HepG2 (cell line): ENCODE measurements around the gene NSMCE1. TPM values are rescaled to one million over a fixed set of nuclear protein-coding genes. Genes with fewer than 3 reads are reported as not detected.

Experiments used
- CCAR2 ChIP-seq: fragments of 200-400 bp; formaldehyde crosslinking; optimal IDR thresholded peaks from 2 replicates; pipeline ENCODE3; 2018; ENCODE audit warnings: low read depth, mild to moderate bottlenecking, low read length, moderate library complexity
- CHD4 ChIP-seq: fragments of 200-600 bp; sonication (generic); IDR thresholded peaks from 2 replicates; pipeline ENCODE4 v1.7.0; 2017; ENCODE audit warnings: mild to moderate bottlenecking, low read length, borderline replicate concordance
- ISL2 ChIP-seq: sonication (generic); formaldehyde crosslinking; IDR thresholded peaks from 2 replicates; pipeline ENCODE4 v1.5.0; 2020; ENCODE audit warnings: missing genetic modification reagents
- KDM6A ChIP-seq: IDR thresholded peaks from 2 replicates; pipeline ENCODE4 v1.6.1; 2016; ENCODE audit warnings: low read depth
- MAF1 ChIP-seq: sonication (generic); formaldehyde crosslinking; IDR thresholded peaks from 2 replicates; pipeline ENCODE4 v1.5.0; 2020; ENCODE audit warnings: missing genetic modification reagents, borderline replicate concordance
- MAFF ChIP-seq: IDR thresholded peaks from 2 replicates; pipeline ENCODE4 v1.6.1; 2011; ENCODE audit warnings: low read depth, low read length, improper control_type of control experiment
- NFE2L2 ChIP-seq: fragments of 150-350 bp; IDR thresholded peaks from 2 replicates; pipeline ENCODE4 v1.6.1; 2014; ENCODE audit warnings: low read length
- NR3C1 ChIP-seq: sonication (generic); formaldehyde crosslinking; IDR thresholded peaks from 2 replicates; pipeline ENCODE4 v1.4.0; 2020; ENCODE audit warnings: missing genetic modification reagents
- PHF5A ChIP-seq: IDR thresholded peaks from one replicate; pipeline ENCODE4 v1.6.1; 2018; ENCODE audit warnings: low read depth, missing genetic modification reagents; ENCODE audit not compliant: unreplicated experiment
- SMAD1 ChIP-seq: sonication (generic); formaldehyde crosslinking; IDR thresholded peaks from 2 replicates; pipeline ENCODE4 v1.4.0; 2020; ENCODE audit warnings: missing genetic modification reagents, low read depth, mild to moderate bottlenecking, borderline replicate concordance
- TAF1 ChIP-seq: sonication (generic); formaldehyde crosslinking; IDR thresholded peaks from 2 replicates; pipeline ENCODE4 v1.4.0; 2020; ENCODE audit warnings: missing genetic modification reagents
- ZBTB4 ChIP-seq: sonication (generic); formaldehyde crosslinking; IDR thresholded peaks from 2 replicates; pipeline ENCODE4 v1.4.0; 2020; ENCODE audit warnings: missing genetic modification reagents, mild to moderate bottlenecking, borderline replicate concordance
- ZFP82 ChIP-seq: sonication (generic); formaldehyde crosslinking; IDR thresholded peaks from 2 replicates; pipeline ENCODE4 v1.5.1; 2020; ENCODE audit warnings: mild to moderate bottlenecking, missing genetic modification reagents, borderline replicate concordance
- ZNF674 ChIP-seq: sonication (generic); formaldehyde crosslinking; IDR thresholded peaks from 2 replicates; pipeline ENCODE4 v1.5.0; 2020; ENCODE audit warnings: low read depth, mild to moderate bottlenecking, missing genetic modification reagents
- ZSCAN31 ChIP-seq: sonication (generic); formaldehyde crosslinking; IDR thresholded peaks from 2 replicates; pipeline ENCODE4 v1.5.0; 2020; ENCODE audit warnings: low read depth, mild to moderate bottlenecking, missing genetic modification reagents
- polyA plus RNA-seq, 8 experiments: library from polyadenylated mRNA; depleted of rRNA in 3 of 8; stranded (reverse) in 7 of 8; unstranded in 1 of 8; fragments of >200 nt; fragmentation: Illumina TruSeq in 4 of 8; extraction: Trizol in 4 of 8; gene quantifications; 2 replicates each; pipeline versions ENCODE4 v1.2.1 to v1.2.3, GENCODE V29; 2011 to 2016; ENCODE audit warnings: low read depth in 4 of 8, missing spikeins in 1 of 8, mixed read lengths in 1 of 8; ENCODE audit not compliant: insufficient read depth in 1 of 8
- total RNA-seq, 5 experiments: library from RNA; depleted of rRNA; stranded (reverse); fragments of >200 nt; fragmentation: Illumina TruSeq; extraction: Trizol; gene quantifications; 2 replicates each; pipeline ENCODE4 v1.2.3, GENCODE V29; 2016; ENCODE audit warnings: low read depth in 1 of 5
- TF ChIP-seq, protein P1 (sequence below): sonication (generic); formaldehyde crosslinking; IDR thresholded peaks from 2 replicates; pipeline ENCODE4 v1.4.0; 2020; ENCODE audit warnings: missing genetic modification reagents
- TF ChIP-seq, protein P2 (sequence below): sonication (generic); formaldehyde crosslinking; IDR thresholded peaks from 2 replicates; pipeline ENCODE4 v1.5.0; 2020; ENCODE audit warnings: mild to moderate bottlenecking, missing genetic modification reagents
- TF ChIP-seq, protein P3 (sequence below): sonication (generic); formaldehyde crosslinking; IDR thresholded peaks from 2 replicates; pipeline ENCODE4 v1.4.0; 2020; ENCODE audit warnings: missing genetic modification reagents

Gene NSMCE1
- total and polyA plus RNA-seq, 2 of the 13 experiments (the other 11 are each of a cell fraction or from before 2014, with no cell fraction given), result 42.7 to 52.9 TPM

DNA sequence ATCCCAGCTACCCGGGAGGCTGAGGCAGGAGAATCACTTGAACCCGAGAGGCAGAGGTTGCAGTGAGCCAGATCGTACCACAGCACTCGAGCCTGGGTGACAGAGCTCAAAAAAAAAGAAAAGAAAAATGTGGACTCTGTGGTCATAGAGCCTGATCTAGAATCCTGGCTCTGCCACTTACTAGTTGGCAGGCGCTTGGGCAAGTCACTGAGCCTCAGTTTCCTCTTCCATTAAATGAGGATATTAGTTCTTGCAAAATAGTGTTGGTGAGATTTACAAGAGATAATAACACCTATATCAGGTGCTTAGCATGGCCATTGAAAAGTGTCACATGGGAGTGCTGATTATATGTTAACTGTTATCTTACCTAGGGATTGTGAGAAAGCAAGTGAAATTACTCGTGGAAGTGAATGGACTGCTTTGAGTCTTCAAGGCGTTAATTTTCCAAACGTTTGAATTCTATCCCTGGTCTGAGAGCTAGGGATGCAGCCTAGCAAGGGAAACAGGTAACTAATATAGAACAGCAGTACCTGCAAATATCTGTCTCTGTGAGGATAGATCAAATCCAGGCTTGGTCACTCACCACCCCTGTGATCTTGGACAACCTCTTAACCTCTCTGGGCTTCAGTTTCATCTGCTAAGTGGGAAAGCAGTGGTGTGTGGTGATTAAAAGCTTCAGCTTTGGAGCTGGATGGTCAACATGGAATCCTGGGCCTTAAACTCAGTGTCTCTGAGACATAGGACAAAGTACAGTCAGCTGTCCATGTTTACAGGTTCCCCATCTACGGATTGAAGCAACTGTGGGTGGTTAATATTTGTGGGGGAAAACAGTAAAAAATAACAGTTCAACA, 953 bp upstream of the NSMCE1 start (continued):
- TF ChIP-seq MAFF (no peak), NR3C1 (no peak), ZNF674 (no peak), CHD4 (peak; percentile 93), ZFP82 (0 out of 2 replicates have a peak, but pooled peaks have one; percentile 11), ZBTB4 (CRISPR knock-in tag) (no peak), CCAR2 (no peak), KDM6A (CRISPR knock-in tag) (peak; percentile 55; the same call in 1 of the 2 replicates), ISL2 (CRISPR knock-in tag) (no peak), TAF1 (CRISPR knock-in tag) (no peak), MAF1 (CRISPR knock-in tag) (no peak), PHF5A (CRISPR knock-in tag) (peak; percentile 34), NFE2L2 (no peak), ZSCAN31 (CRISPR knock-in tag) (0 out of 2 replicates have a peak, but pooled peaks have one; percentile 36), SMAD1 (CRISPR knock-in tag) (no peak)
- TF ChIP-seq, protein P1, sequence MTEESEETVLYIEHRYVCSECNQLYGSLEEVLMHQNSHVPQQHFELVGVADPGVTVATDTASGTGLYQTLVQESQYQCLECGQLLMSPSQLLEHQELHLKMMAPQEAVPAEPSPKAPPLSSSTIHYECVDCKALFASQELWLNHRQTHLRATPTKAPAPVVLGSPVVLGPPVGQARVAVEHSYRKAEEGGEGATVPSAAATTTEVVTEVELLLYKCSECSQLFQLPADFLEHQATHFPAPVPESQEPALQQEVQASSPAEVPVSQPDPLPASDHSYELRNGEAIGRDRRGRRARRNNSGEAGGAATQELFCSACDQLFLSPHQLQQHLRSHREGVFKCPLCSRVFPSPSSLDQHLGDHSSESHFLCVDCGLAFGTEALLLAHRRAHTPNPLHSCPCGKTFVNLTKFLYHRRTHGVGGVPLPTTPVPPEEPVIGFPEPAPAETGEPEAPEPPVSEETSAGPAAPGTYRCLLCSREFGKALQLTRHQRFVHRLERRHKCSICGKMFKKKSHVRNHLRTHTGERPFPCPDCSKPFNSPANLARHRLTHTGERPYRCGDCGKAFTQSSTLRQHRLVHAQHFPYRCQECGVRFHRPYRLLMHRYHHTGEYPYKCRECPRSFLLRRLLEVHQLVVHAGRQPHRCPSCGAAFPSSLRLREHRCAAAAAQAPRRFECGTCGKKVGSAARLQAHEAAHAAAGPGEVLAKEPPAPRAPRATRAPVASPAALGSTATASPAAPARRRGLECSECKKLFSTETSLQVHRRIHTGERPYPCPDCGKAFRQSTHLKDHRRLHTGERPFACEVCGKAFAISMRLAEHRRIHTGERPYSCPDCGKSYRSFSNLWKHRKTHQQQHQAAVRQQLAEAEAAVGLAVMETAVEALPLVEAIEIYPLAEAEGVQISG (CRISPR knock-in tag), result peak; percentile 17; the same call in 1 of the 2 replicates
- TF ChIP-seq, protein P2, sequence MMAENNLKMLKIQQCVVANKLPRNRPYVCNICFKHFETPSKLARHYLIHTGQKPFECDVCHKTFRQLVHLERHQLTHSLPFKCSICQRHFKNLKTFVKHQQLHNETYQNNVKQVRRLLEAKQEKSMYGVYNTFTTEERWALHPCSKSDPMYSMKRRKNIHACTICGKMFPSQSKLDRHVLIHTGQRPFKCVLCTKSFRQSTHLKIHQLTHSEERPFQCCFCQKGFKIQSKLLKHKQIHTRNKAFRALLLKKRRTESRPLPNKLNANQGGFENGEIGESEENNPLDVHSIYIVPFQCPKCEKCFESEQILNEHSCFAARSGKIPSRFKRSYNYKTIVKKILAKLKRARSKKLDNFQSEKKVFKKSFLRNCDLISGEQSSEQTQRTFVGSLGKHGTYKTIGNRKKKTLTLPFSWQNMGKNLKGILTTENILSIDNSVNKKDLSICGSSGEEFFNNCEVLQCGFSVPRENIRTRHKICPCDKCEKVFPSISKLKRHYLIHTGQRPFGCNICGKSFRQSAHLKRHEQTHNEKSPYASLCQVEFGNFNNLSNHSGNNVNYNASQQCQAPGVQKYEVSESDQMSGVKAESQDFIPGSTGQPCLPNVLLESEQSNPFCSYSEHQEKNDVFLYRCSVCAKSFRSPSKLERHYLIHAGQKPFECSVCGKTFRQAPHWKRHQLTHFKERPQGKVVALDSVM (CRISPR knock-in tag), result no peak
- TF ChIP-seq, protein P3, sequence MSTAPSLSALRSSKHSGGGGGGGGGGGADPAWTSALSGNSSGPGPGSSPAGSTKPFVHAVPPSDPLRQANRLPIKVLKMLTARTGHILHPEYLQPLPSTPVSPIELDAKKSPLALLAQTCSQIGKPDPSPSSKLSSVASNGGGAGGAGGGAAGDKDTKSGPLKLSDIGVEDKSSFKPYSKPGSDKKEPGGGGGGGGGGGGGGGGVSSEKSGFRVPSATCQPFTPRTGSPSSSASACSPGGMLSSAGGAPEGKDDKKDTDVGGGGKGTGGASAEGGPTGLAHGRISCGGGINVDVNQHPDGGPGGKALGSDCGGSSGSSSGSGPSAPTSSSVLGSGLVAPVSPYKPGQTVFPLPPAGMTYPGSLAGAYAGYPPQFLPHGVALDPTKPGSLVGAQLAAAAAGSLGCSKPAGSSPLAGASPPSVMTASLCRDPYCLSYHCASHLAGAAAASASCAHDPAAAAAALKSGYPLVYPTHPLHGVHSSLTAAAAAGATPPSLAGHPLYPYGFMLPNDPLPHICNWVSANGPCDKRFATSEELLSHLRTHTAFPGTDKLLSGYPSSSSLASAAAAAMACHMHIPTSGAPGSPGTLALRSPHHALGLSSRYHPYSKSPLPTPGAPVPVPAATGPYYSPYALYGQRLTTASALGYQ, result no peak
